Liver (tissue), 9 donors: ENCODE data around the gene FAM222A. TPM values are rescaled to one million over a fixed set of nuclear protein-coding genes. Genes with fewer than 3 reads are reported as not detected.
"Not testable (repeated sequence)": the region's sequence is repeated elsewhere in the genome, so short reads cannot be mapped to it uniquely, and the experiment has no call there.

ENCODE experiments used
- DNase-seq: peaks from one replicate; pipeline ENCODE4 v3.0.0-alpha.2; 2017; ENCODE audit warnings: low spot score
- H3K27ac ChIP-seq, 2 donors: one replicate each; pipeline ENCODE4 v1.7.0; 2013; ENCODE audit warnings: inconsistent platforms in 2 of 2, low read length in 2 of 2, control low read depth in 1 of 2, low read depth in 1 of 2, mild to moderate bottlenecking in 1 of 2
- H3K27me3 ChIP-seq, 4 donors: one replicate each; pipeline versions ENCODE4 v1.6.1 to v1.7.0; 2013; ENCODE audit warnings: low read length in 3 of 4, inconsistent platforms in 1 of 4, mild to moderate bottlenecking in 1 of 4, moderate library complexity in 1 of 4; ENCODE audit not compliant: control insufficient read depth in 4 of 4, insufficient read depth in 4 of 4
- H3K36me3 ChIP-seq, 4 donors: one replicate each; pipeline versions ENCODE4 v1.6.1 to v1.7.0; 2013; ENCODE audit warnings: low read length in 3 of 4, mild to moderate bottlenecking in 3 of 4, low read depth in 1 of 4, moderate library complexity in 1 of 4; ENCODE audit not compliant: control insufficient read depth in 4 of 4, insufficient read depth in 3 of 4
- H3K4me1 ChIP-seq, 4 donors: one replicate each; pipeline versions ENCODE4 v1.6.1 to v1.7.0; 2013; ENCODE audit warnings: low read length in 3 of 4, mild to moderate bottlenecking in 3 of 4, moderate library complexity in 1 of 4; ENCODE audit not compliant: control insufficient read depth in 4 of 4, insufficient read depth in 4 of 4
- H3K4me3 ChIP-seq, 3 donors: one replicate each; pipeline versions ENCODE4 v1.6.1 to v1.7.0; 2013; ENCODE audit warnings: low read length in 3 of 3, control low read depth in 1 of 3, low read depth in 1 of 3, mild to moderate bottlenecking in 1 of 3
- H3K9ac ChIP-seq, 2 donors: one replicate each; pipeline ENCODE4 v1.7.0; 2013; ENCODE audit warnings: low read length in 2 of 2, mild to moderate bottlenecking in 2 of 2, moderate library complexity in 2 of 2, control low read depth in 1 of 2, low read depth in 1 of 2
- H3K9me3 ChIP-seq, 4 donors: one replicate each; pipeline versions ENCODE4 v1.6.1 to v1.7.0; 2013; ENCODE audit warnings: low read length in 3 of 4; ENCODE audit not compliant: control insufficient read depth in 4 of 4
- ATF3 ChIP-seq: IDR thresholded peaks from 2 replicates; pipeline ENCODE4 v1.6.1; 2016; ENCODE audit warnings: antibody characterized with exemption
- EGR1 ChIP-seq, 2 donors: IDR thresholded peaks; 2 replicates each; pipeline ENCODE4 v1.6.1; 2016 to 2018; ENCODE audit warnings: antibody characterized with exemption in 2 of 2, low read depth in 2 of 2
- FOXA1 ChIP-seq: IDR thresholded peaks from 2 replicates; pipeline ENCODE4 v1.6.1; 2016; ENCODE audit warnings: antibody characterized with exemption
- MAX ChIP-seq: IDR thresholded peaks from 2 replicates; pipeline ENCODE4 v1.6.1; 2016; ENCODE audit warnings: antibody characterized with exemption
- NR2F2 ChIP-seq: IDR thresholded peaks from 2 replicates; pipeline ENCODE4 v1.6.1; 2016; ENCODE audit warnings: antibody characterized with exemption
- REST ChIP-seq: IDR thresholded peaks from 2 replicates; pipeline ENCODE4 v1.6.1; 2016; ENCODE audit warnings: antibody characterized with exemption, mild to moderate bottlenecking
- RXRA ChIP-seq, 2 donors: IDR thresholded peaks; 2 replicates each; pipeline ENCODE4 v1.6.1; 2017 to 2018; ENCODE audit warnings: antibody characterized with exemption in 2 of 2, mild to moderate bottlenecking in 1 of 2
- TAF1 ChIP-seq: conservative IDR thresholded peaks from 2 replicates; pipeline ENCODE4 v1.6.1; 2016; ENCODE audit warnings: antibody characterized with exemption, mild to moderate bottlenecking
- YY1 ChIP-seq: IDR thresholded peaks from 2 replicates; pipeline ENCODE4 v1.6.1; 2016; ENCODE audit warnings: antibody characterized with exemption, mild to moderate bottlenecking
- WGBS: extraction: QIAGEN DNeasy Blood & Tissue Kit; methylation state at CpG from one replicate; pipeline ENCODE4 v1.1.7; 2013; 5-methylcytosine and 5-hydroxymethylcytosine counted together
- polyA plus RNA-seq, 2 donors: library from polyadenylated mRNA; stranded (reverse) in 1 of 2; unstranded in 1 of 2; fragments of 200-250 nt in 1 of 2; fragments of >200 nt in 1 of 2; fragmentation: Nextera tagmentation in 1 of 2; extraction: Ambion mirVana in 1 of 2; gene quantifications; one replicate each; pipeline versions ENCODE4 v1.2.1 to v1.2.3, GENCODE V29; 2013 to 2015
- total RNA-seq, 2 donors: library from RNA; depleted of rRNA; stranded (reverse); fragments of >200 nt; gene quantifications; one replicate each; pipeline ENCODE4 v1.2.3, GENCODE V29; 2014
- donor health status: healthy.
- donor health status: healthy.
- donor health status: healthy.
- donor health status: healthy.
- donor health status: healthy.

Gene FAM222A
- total and polyA plus RNA-seq, 4 donors: 0.97 to 2.2 (median 1.9) TPM

- TF ChIP-seq FOXA1 (no peak), ATF3 (no peak), TAF1 (no peak), NR2F2 (no peak), EGR1 (IDR thresholded peaks at IDR 0.05; ENCODE audit: low read depth in 2 of 2) (no peak), RXRA (IDR thresholded peaks at IDR 0.05) (no peak)
- DNase-seq: no peak
- H3K9me3 ChIP-seq: no peaks in the 10 kb centered on the region
- H3K9ac ChIP-seq: no peak overlapping the region
- H3K36me3 ChIP-seq: no peaks in the 10 kb centered on the region
- H3K27me3 ChIP-seq: no peaks in the 10 kb centered on the region
- 96% methylated on average over 1 of the region's 1 CpG for WGBS
- no peak overlapping the region for H3K4me3 ChIP-seq
- H3K27ac ChIP-seq: no peak overlapping the region
- H3K4me1 ChIP-seq: no peaks in the 10 kb centered on the region
Measured at GRCh38 chr12:109693160-109693559, 20.5 kb upstream of the FAM222A start.

- WGBS: 76% methylated on average over 11 of the region's 11 CpGs
- no peaks in the 10 kb centered on the region for H3K9me3 ChIP-seq
- H3K27ac ChIP-seq: no peak overlapping the region
- no peak overlapping the region for H3K4me3 ChIP-seq
- DNase-seq: no peak
- H3K9ac ChIP-seq: no peak overlapping the region
- TF ChIP-seq MAX: no peak
- no peak for TF ChIP-seq YY1
- no peak for TF ChIP-seq RXRA (IDR thresholded peaks at IDR 0.05)
- TF ChIP-seq FOXA1: no peak
- no peak for TF ChIP-seq REST
- no peaks in the 10 kb centered on the region for H3K36me3 ChIP-seq
- no peaks in the 10 kb centered on the region for H3K4me1 ChIP-seq
- no peaks in the 10 kb centered on the region for H3K27me3 ChIP-seq
Measured at GRCh38 chr12:109693653-109694600, 19.7 kb upstream of the FAM222A start.

- not testable (repeated sequence) for H3K27ac ChIP-seq, H3K4me1 ChIP-seq, H3K36me3 ChIP-seq, H3K27me3 ChIP-seq, DNase-seq, H3K9ac ChIP-seq, H3K4me3 ChIP-seq, H3K9me3 ChIP-seq
- 80% methylated on average over 6 of the region's 6 CpGs for WGBS
Measured at GRCh38 chr12:109694629-109695028, 19.0 kb upstream of the FAM222A start.
